Measurements from ENCODE around the gene ATP2A2.

- TF ChIP-seq CTCF (IDR thresholded peaks at IDR 0.05) (no peak), EZH2 (IDR thresholded peaks at IDR 0.05; ENCODE audit: borderline replicate concordance, insufficient read depth, low read depth, low read length, poor library complexity, severe bottlenecking) (no peak)
Observed at GRCh38 chr12:110343736-110344555, 62.9 kb downstream of the ATP2A2 start.

Measured in B cell (primary cell).